ENCODE results near the gene WDR86.

Gene WDR86

DNA sequence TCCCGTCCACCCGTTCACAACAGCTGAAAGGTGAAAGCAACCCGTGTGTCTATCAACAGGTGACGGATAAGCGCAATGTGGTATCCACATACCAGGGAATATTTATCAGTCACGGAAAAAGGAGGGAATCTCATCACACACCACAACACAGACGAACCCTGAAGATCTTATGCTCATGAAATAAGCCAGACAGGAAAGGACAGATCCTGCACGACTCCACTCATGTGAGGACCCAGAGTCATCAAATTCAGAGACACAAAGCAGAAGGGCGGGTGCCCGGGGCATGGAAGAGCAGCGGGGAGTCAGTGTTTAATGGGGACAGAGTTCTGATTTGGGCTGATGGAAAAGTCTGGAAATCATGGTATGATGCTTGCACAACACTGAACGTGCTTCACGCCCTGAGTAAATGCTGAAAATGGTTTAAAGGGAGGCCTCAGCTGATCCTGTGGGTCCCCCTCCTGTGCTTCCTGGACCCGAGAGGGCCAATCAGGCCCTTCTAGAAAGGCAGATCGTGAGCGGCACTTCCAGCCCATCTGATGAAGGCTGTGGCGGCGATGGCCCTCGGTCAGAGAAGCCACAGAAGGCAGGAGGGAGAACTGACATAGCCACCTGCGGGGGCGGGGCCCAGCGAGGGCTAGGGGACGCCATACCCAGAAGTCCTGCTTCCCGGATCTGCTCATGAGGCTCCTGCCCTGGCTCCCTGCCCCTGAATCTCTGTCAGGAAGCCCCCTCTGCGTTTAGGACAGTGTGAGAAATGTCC is 19.1 kb downstream of the WDR86 start:
- no peak for DNase-seq (ENCODE audit: low spot score)

DNA sequence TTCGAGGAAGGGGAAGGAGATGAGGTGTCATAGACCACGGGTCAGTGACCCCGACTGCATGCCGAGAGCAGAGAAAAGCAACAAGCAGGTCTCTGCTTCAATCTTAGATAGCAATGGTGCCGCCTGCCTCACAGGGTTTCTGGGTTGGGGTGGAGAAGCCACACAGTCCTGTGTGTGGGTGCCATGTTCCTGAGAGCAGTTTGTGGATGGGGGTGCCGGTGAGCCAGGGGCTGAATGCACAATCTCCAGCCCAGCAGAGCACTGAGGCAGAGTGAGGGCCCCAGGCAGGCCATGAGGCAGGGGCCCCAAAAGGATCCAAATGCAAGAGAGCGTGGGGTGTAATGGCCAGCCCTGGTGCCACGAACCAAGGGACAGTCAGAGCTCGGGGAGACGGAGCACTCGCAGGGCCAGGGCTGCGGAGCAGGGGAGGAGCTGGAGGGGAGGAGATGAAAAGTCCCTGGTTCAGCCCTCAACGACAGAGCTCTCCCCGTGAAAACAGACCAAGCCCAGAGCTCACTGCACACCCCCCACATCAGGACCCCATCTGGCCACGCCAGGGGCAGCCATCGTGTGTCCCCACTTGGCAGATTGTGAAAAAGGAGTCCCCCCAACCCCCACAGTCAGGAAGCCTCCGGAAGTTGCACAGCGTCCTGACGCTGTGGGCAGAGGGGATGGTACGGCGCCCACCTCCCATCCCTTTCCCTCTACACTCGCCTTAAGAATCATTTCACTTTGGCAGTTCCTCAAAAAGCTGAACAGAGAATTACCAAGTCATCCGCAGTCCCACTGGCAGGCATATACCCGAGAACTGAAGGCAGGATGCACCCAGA is 19.9 kb downstream of the WDR86 start:
- DNase-seq (ENCODE audit: low spot score), result no peak

- no peak for DNase-seq (ENCODE audit: low spot score)
Observed at GRCh38 chr7:151389096-151389767, 20.6 kb downstream of the WDR86 start.

DNA sequence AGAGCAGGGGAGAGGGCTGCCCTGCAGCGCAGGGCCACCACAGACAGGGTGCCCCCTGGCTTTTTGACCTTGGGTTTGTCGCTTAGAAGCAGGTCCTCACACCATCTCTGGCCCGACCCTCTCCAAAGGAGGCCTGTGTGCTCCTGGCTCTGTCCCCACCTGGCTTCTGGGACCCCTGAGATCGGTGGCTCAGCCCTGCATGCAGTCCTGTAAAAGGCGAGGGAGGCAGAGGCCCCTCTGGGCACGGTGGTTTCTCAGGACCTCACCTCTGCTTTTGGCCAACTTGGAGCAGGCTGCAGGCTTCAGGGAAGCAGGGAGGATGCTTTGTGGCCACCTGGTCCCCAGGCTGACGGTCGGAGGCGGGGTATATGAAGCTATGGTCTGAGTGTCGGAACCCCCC is 21.4 kb downstream of the WDR86 start:
- DNase-seq (ENCODE audit: low spot score), result no peak

DNA sequence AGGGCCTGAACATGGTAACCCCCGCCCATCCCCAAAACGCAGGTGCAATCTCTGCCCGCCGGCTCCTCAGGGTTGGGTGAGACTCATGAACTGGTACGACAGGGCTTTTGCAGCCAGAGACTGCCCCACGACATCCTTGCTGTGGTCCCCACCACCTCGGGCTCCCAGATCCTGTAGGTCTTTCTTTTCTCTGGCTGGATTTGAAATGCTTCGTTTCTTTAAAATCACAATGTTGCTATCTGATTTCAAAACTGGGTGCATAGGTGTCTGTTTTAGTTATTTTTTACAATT is 21.9 kb downstream of the WDR86 start:
- DNase-seq (ENCODE audit: low spot score), result no peak

DNA sequence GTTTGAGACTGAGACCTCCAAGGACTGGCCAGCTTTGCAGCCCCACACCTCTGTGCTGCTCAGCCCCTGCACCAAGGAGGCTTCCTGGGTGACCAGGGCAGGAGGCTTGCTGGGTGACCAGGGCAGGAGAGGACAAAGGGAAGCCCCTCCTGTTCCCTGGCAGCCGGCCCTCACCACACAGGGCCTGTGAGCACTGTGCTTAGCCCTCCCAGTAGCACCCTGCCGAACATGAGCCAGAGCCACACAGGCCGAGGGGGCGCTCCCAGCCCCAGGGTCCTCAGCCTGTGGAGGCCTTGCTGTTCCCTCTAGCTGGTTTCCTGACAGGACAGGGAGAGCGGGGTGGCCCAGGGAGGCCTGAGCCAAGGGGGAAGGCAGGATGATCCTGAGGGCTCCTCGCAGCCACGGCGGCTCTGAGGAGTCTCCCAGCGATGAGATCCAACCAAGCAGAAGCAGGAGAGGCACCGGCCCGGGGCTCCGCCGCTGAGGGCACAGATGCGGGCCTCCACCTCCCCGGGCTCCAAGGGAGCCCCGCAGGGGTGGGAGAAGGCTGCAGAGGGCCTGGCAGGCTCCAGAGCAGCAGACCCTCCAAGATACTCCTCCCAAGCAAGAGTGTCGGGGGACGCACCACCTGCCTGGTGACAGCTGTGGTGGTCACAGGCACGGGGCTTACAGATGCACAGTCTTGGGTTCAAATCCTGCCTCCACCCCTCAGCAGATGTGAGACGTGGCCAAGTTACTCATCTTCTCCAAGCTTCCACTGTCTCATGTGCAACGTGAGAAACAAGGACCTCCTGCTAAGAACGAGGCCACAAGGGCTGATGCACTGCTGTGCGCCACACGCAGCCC is 22.5 kb downstream of the WDR86 start:
- no peak for DNase-seq (ENCODE audit: low spot score)

- DNase-seq (ENCODE audit: low spot score), result no peak
Observed at GRCh38 chr7:151386301-151387160, 23.3 kb downstream of the WDR86 start.

- no peak for DNase-seq (ENCODE audit: low spot score)
Observed at GRCh38 chr7:151385626-151386300, 24.1 kb downstream of the WDR86 start.

DNA sequence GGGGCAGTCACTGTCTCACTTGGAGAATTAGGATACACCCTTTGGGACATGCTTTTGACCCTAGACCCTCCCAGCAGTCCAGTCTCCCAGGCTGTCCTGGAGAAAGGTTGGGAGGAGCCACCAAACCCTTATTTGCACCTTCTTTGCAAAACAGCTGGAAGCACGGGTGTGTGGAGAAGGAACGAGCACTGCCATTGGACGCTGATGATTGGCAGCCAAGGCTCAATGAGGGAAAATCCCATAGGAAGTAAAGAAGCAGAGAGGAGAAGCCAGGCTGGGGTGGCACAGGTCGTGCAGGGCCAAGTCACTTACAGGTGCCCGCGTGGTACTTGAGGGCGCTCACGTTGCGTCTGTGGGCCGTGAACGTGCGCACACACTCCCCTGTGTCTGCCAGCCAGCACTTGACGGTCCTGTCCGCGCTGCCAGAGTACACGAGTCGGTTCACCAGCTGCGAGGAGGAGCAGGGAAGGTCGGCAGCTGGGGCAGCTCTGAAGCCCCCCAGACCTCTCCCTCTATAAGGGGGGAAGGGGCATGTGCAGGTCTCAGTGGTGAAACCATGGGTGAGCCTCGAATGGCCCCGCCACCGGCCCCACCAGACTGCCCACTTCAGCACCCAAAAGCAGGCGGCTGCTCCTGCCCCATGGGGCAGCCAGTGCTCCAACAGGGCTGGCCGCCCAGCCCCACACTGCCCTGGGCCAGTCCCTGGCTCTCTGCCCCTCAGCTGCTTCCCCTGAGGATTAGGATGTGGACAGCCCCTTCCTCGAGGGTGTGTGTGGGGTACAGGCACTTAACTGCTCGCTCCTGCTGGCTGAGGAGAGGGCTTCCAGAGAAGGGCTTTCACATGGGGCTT is 24.8 kb downstream of the WDR86 start:
- no peak for DNase-seq (ENCODE audit: low spot score)

GRCh38 chr7:151384352-151384697 is 25.5 kb downstream of the WDR86 start:
- no peak for DNase-seq (ENCODE audit: low spot score)

DNA sequence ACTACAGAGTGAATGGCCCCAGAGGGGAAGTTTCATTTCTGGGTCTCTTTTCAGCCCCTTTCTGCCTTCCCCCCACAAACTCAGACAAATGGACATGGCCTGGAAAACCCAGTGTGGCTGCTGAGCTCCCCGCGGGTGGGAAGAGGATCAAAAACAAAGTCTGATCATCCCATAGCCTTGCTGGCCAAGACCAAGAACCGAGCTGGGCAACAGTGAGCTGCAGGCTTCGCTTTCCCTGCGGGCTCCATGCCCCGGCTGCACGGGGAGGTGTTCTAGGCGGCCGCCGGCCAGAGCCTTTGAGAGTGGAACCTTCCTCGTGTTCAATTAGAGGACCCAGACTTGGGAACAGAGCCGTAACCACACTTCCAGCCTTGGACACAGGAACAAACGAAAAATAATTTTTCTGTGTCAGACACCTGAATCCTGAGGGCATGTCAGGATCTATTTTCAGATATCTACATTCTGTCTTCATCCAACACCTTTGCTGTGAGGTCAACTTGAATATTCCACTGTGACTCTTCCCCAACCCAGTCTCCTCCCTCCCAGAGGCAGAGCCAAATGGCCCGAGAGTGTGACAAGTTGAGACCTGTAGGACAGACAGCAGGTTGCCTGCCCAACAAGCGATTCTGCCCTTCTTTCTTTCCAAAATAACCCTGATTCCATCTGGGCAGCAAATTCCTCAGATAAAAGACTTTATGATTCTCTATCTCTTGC is 26.0 kb downstream of the WDR86 start:
- no peak for DNase-seq (ENCODE audit: low spot score)

- DNase-seq (ENCODE audit: low spot score), result no peak
Observed at GRCh38 chr7:151382079-151382885, 27.6 kb downstream of the WDR86 start.

- DNase-seq (ENCODE audit: low spot score), result no peak
Observed at GRCh38 chr7:151381348-151382078, 28.3 kb downstream of the WDR86 start.

- DNase-seq (ENCODE audit: low spot score), result no peak
Observed at GRCh38 chr7:151381098-151381347, 28.8 kb downstream of the WDR86 start.

- DNase-seq (ENCODE audit: low spot score), result no peak
Observed at GRCh38 chr7:151380199-151381097, 29.4 kb downstream of the WDR86 start.

DNA sequence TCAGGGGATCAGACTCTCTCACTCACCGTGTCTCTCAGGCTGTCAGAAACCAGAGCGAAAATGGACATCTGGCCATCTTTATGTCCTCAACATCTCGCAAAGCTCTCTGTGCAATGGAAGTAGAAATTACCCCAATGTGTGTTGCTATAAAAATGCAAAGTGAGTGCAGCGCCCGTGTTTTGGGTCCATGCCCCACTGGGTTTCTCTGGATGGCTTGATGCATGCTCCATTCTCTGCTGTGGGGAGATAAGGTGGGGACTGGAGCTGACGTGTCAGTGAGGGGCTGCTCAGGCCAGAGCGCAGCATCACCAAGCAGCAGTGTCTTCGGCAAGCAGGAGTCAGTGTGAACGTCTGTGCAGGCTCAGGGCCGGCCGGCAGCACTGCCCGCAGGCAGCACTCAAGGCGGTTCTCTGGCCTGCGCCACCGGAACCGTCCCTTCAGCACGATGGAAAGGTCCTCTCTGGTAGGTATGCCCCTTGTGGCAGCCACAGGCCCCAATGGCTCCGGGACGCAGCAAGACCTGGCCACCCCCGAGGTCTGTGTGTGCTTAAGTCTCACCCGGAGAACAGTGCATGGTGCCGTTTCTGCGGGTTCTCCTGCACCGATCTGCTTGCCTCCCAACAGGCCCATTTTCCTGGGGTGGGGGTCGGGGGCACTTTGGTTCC is 30.2 kb downstream of the WDR86 start:
- no peak for DNase-seq (ENCODE audit: low spot score)

Data from activated CD4-positive, alpha-beta T cell treated with anti-CD3 and anti-CD28 coated beads, Interleukin-2, Interleukin-4, amounts not matched to agents 100 ng/mL and 50 ng/mL, durations not matched to agents 16 hours and 8 hours (primary cell).